Ovary (tissue), 3 donors: ENCODE measurements around the gene ME1.

Experiments used
- CTCF ChIP-seq, 3 donors: fragments of 450-650 bp in 2 of 3; fragments of 200-600 bp in 1 of 3; IDR thresholded peaks; one replicate each; pipeline versions ENCODE4 v1.5.1 to v1.8.0; 2016 to 2022; ENCODE audit warnings: antibody characterized with exemption in 3 of 3, mild to moderate bottlenecking in 1 of 3
- EP300 ChIP-seq: sonication (generic); formaldehyde crosslinking; IDR thresholded peaks from one replicate; pipeline ENCODE4 v1.6.1; 2017; ENCODE audit warnings: antibody characterized with exemption
- donor health status: DM: no; HTN: no; CAD: no.

- TF ChIP-seq CTCF (IDR thresholded peaks at IDR 0.05) (no peak), EP300 (no peak)
Observed at GRCh38 chr6:83308833-83309232, 122.0 kb downstream of the ME1 start.
